GM18858 (cell line): ENCODE measurements around the gene TTLL11.

Experiments used
- ATAC-seq: cut with Tn5 transposase; IDR thresholded peaks from one replicate; pipeline ENCODE4 v1.9.1; 2021; ENCODE audit not compliant: unreplicated experiment

The TTLL11 gene

GRCh38 chr9:121862371-121863332 is 230.5 kb downstream of the TTLL11 start:
- ATAC-seq, result no peak

- no peak for ATAC-seq
Measured at GRCh38 chr9:121861501-121862180, 231.5 kb downstream of the TTLL11 start.

DNA sequence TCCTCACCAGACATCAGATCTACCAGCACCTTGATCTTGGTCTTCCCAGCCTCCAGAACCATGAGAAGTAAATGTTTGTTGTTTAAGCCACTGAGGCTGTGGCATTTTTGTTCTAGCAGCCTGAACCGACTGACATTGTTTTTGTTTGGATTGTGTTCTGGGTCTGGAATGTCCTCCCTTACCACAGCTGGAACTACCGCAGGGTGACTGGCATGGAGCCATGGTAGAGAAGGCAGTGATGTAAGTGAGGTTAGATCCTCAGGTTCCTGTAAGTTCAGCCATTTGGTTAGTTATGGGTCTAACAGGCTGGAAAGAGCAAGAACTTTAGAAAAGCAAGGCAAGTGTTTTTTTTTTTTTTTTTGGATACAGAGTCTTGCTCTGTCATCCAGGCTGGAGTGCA is 232.4 kb downstream of the TTLL11 start:
- no peak for ATAC-seq

- ATAC-seq, result no peak
Measured at GRCh38 chr9:121860213-121860612, 232.9 kb downstream of the TTLL11 start.

DNA sequence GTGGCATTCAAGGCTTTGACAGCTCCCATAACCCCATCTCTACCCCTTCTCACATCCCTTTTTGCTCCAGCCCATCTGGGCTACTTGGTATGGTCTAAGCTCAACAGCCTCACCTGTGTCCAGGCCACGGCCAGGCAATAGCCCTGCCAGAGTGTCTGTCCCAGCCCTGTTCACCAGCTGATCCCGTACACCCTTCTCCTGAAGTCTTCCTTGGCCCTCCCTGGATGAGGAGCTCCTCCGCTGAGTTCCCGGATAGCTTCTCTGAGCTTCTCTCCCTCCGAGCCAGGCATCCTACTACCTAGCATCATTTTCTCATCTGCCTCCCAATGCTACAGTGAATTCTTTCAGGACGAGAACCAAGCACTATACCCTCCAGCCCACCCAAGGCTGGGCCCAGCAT is 233.5 kb downstream of the TTLL11 start:
- no peak for ATAC-seq

GRCh38 chr9:121858788-121859187 is 234.3 kb downstream of the TTLL11 start:
- ATAC-seq, result no peak

- no peak for ATAC-seq
Measured at GRCh38 chr9:121857928-121858327, 235.2 kb downstream of the TTLL11 start.

GRCh38 chr9:121855476-121855875 is 237.6 kb downstream of the TTLL11 start:
- no peak for ATAC-seq

- no peak for ATAC-seq
Measured at GRCh38 chr9:121853617-121854395, 239.3 kb downstream of the TTLL11 start.

DNA sequence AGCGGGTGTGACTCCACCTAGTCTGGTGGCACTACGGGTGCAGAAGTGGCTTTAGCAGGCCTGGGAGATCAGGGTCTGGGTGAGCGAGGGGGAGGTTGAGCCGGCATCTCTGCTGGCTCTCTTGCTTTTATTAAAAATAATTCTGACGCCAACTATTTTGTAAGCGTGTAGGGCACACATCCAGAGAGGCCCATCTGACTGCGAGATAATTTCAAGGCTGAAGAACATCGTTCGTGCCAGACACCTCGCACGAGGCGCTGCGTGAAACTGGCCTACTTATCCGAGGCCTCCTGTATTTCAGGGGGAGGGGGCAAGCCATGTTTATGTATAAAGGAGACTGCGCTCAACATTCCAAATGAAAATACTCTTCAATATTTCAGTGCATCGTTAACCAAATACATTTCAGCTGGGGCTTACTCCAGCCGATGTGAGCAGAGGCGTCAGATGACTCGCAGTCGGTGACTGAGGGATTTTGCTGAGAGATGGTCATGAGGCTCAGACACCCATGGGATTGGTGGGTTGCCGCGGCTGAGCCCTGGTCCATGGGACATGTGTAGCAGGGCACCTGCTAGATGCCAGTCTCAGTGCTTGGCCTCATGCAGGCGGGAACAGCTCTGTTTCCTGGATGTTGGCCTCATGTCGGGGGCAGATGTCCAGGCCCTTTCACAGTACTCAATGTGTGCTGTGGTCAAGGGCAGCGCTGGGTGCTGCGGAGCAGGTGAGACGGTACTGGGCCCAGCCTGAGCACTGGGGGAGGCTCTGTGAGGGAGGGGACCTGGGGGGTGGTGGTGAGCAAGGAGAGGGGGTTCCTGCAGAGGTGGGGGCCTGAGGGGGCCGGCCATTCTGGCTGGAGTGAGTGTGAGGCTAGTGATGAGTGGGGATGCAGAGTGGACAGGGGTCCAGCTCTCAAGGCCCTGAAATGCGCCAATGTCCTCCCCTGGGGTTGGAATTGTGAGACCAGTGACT is 240.2 kb downstream of the TTLL11 start:
- ATAC-seq, result no peak

GRCh38 chr9:121852241-121852640 is 240.9 kb downstream of the TTLL11 start:
- no peak for ATAC-seq

- ATAC-seq, result no peak
Measured at GRCh38 chr9:121851641-121852091, 241.4 kb downstream of the TTLL11 start.

DNA sequence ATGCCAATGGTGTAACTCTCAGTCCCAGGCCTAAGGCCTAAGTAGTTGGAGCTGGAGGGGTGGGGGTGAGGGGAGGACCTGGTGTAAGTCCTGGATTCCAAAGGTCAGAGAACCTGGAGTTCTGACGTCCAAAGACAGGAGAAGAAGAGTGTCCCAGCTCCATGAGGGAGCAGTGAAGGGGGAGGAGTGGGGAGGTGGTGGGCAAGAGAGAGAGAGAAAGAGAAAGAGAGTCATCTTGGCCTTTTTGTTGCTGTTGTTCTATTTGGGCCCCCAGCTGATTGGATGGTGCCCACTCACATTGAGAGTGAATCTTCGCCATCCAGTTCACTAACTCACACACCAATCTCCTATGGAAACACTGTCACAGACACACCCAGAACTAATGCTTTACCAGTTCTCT is 242.7 kb downstream of the TTLL11 start:
- ATAC-seq, result no peak

DNA sequence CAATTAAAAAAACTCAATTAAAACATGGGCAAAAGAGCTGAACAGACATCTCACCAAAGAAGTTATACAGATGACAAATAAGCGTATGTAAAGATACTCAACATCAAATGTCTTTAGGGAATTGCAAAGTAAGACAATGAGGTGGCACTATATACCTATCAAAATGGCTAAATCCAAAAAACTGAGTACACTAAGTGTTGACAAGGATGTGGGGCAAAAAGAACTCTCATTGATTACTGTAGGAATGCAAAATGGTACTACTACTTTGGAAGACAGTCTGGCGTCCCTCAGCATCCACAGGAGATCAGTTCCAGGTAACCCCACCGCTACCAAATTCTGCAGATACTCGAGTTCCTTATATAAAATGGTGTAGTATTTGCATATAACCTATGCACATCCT is 243.6 kb downstream of the TTLL11 start:
- ATAC-seq, result no peak

DNA sequence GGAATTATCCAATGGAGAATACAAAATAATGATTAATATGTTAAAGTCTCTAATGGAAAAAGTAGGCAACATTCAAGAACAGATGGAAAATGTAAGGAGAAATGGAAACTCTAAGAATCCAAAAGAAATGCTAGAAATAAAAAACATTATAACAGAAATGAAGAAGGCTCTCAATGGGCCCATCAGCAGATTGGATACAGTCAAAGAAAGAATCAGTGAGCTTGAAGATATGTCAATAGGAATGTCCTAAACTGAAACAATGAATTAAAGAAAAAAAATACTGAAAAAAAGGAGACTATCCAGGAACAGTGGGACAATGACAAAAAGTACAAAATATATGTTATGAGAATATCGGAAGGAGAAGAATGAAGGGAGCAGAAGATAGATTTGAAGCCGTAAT is 248.5 kb downstream of the TTLL11 start:
- ATAC-seq, result no peak

GRCh38 chr9:121844098-121844497 is 249.0 kb downstream of the TTLL11 start:
- no peak for ATAC-seq

DNA sequence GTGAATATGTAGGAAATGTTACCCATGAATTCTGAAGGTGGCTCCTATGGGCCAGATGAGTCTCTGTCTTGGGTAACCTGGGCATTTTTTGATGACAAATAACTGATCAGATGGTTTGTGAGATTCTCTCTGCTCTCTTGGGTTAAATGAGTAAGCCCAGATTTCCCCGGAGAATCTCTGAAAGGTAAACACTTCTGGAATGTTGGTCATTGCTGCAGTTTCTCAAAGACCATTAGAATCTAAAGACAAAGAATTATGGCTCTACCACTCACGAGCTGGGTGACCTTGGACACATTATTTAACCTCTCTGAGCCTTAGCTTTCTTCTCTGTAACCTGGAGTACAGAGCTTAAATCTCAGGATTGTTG is 250.5 kb downstream of the TTLL11 start:
- ATAC-seq, result no peak

DNA sequence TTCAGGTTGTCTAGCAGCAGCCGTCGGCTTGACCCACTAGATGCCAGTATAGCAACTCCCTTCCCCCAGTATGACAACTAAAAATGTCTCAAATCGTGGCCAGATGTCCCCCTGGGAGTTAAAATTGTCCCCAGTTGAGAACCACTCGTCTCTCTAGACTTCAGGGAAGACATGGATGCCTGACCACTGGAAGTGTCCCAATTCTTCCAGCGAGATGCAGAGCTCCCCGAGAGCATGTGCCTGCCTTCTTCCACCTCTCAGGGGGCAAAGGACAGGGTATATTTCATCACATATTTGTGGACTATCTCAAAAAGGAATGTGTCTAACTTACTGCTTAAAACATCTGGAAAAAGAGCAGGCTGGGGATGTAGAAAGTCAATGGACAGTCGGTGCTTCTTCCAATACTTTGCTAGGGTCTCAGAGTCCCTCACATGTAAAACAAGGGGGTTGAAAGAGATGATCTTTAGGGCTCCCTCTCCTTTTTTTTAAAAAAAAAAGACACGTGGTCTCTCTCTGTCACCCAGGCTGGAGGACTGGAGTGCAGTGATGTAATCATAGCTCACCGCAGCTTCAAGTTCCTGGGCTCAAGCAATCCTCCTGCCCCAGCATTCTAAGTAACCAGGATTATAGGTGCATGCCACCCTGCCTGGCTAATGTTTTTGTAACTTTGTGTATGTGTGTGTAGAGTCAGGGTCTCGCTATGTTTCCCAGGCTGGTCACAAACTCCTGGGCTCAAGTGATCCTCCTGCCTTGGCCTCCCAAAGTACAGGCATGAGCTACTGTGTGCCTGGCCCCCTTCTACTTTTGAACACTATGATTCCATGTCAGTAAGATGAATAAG is 251.1 kb downstream of the TTLL11 start:
- no peak for ATAC-seq
